SW480 (cell line): ENCODE results near the gene NAV3.

Experiments used
- DNase-seq: peaks from one replicate; pipeline ENCODE4 v3.0.0-alpha.2; 2016; ENCODE audit warnings: low spot score

NAV3 gene

GRCh38 chr12:77928078-77928477 lies 97.4 kb downstream of the NAV3 start:
- DNase-seq: no peak

GRCh38 chr12:77932216-77932615 lies 101.5 kb downstream of the NAV3 start:
- DNase-seq: peak; percentile 2

GRCh38 chr12:77938301-77938700 lies 107.6 kb downstream of the NAV3 start:
- no peak for DNase-seq

- DNase-seq: peak; percentile 20
Measured at GRCh38 chr12:77940011-77940423, 109.3 kb downstream of the NAV3 start.

- no peak for DNase-seq
Measured at GRCh38 chr12:77940567-77940966, 109.9 kb downstream of the NAV3 start.

- DNase-seq: no peak
Measured at GRCh38 chr12:77941401-77941800, 110.7 kb downstream of the NAV3 start.

- DNase-seq: no peak
Measured at GRCh38 chr12:77943466-77943865, 112.8 kb downstream of the NAV3 start.

- DNase-seq: no peak
Measured at GRCh38 chr12:77946541-77947061, 115.9 kb downstream of the NAV3 start.

- DNase-seq: no peak
Measured at GRCh38 chr12:77947330-77947729, 116.6 kb downstream of the NAV3 start.

- DNase-seq: no peak
Measured at GRCh38 chr12:77947746-77948145, 117.1 kb downstream of the NAV3 start.

- no peak for DNase-seq
Measured at GRCh38 chr12:77949943-77950342, 119.2 kb downstream of the NAV3 start.

GRCh38 chr12:77953528-77954205 lies 123.0 kb downstream of the NAV3 start:
- DNase-seq: no peak

- DNase-seq: no peak
Measured at GRCh38 chr12:77954206-77954555, 123.5 kb downstream of the NAV3 start.

- DNase-seq: no peak
Measured at GRCh38 chr12:77957062-77957461, 126.4 kb downstream of the NAV3 start.

- no peak for DNase-seq
Measured at GRCh38 chr12:77963576-77964178, 133.0 kb downstream of the NAV3 start.

- DNase-seq: no peak
Measured at GRCh38 chr12:77965790-77966189, 135.1 kb downstream of the NAV3 start.

GRCh38 chr12:77968021-77968420 lies 137.3 kb downstream of the NAV3 start:
- DNase-seq: no peak

GRCh38 chr12:77968571-77968970 lies 137.9 kb downstream of the NAV3 start:
- no peak for DNase-seq

- DNase-seq: no peak
Measured at GRCh38 chr12:77973579-77973978, 142.9 kb downstream of the NAV3 start.

GRCh38 chr12:77974645-77975044 lies 144.0 kb downstream of the NAV3 start:
- DNase-seq: no peak

- no peak for DNase-seq
Measured at GRCh38 chr12:77979597-77980250, 149.0 kb downstream of the NAV3 start.

GRCh38 chr12:77980782-77981181 lies 150.1 kb downstream of the NAV3 start:
- no peak for DNase-seq

GRCh38 chr12:77983859-77984258 lies 153.2 kb downstream of the NAV3 start:
- DNase-seq: no peak
